Left ventricle myocardium superior (tissue), 1 donor: ENCODE measurements around the gene HYCC1. TPM values are rescaled to one million over a fixed set of nuclear protein-coding genes. Genes with fewer than 3 reads are reported as not detected.

Source experiments
- ATAC-seq: fragments of 200-7000 bp; cut with Tn5 transposase; one replicate; pipeline ENCODE4 v1.9.1; 2020; ENCODE audit warnings: mild to moderate bottlenecking, moderate library complexity
- DNase-seq: peaks from one replicate; pipeline ENCODE4 v3.0.0-alpha.2; 2020
- intact Hi-C: fragments of 100-400 bp; cut with micrococcal nuclease; formaldehyde crosslinking; loops from one replicate; pipeline ENCODE4 v1.11.0; 2022
- total RNA-seq: library from RNA; stranded (reverse); fragmentation: NEBNext Ultra II Directional; extraction: Animal tissue kit (Norgen Biotek cat#: 25700); gene quantifications from one replicate; pipeline ENCODE4 v1.2.1, GENCODE V29; 2021
- donor health status: DM: no; HTN: yes; CAD: no; lungs with severe emphysema.

The HYCC1 gene
- total RNA-seq, 1 donor from 2014 or later, result 39.6 TPM

- DNase-seq (peak; percentile 36), ATAC-seq (peak; percentile 86)
Observed at GRCh38 chr7:23020742-23021401, 6.9 kb upstream of the HYCC1 start.

GRCh38 chr7:23018750-23019149 is 4.8 kb upstream of the HYCC1 start:
- ATAC-seq (no peak), DNase-seq (no peak)
- intact Hi-C loops, result no loop called here

More at GRCh38 chr7:23020742-23021401, 6.9 kb upstream of the HYCC1 start:
- intact Hi-C loops, result no loop called here

- ATAC-seq (no peak), DNase-seq (no peak)
- intact Hi-C loops, result no loop called here
Observed at GRCh38 chr7:23017309-23017708, 3.4 kb upstream of the HYCC1 start.

- intact Hi-C loops, result no loop called here
- no peak for DNase-seq
- ATAC-seq, result no peak
Observed at GRCh38 chr7:23016345-23017253, 2.7 kb upstream of the HYCC1 start.

GRCh38 chr7:23014681-23015080 is 751 bp upstream of the HYCC1 start:
- DNase-seq, result no peak
- intact Hi-C loops, result no loop called here
- ATAC-seq, result no peak

- intact Hi-C loops, result no loop called here
- ATAC-seq (peak; percentile 5), DNase-seq (peak; percentile 51)
Observed at GRCh38 chr7:23012908-23013714, 819 bp downstream of the HYCC1 start.

GRCh38 chr7:23012186-23012585 is 1.7 kb downstream of the HYCC1 start:
- intact Hi-C loops, result no loop called here
- DNase-seq (no peak), ATAC-seq (no peak)

GRCh38 chr7:23011222-23011924 is 2.6 kb downstream of the HYCC1 start:
- ATAC-seq, result no peak
- DNase-seq, result no peak
- intact Hi-C loops, result no loop called here

GRCh38 chr7:23009303-23009702 is 4.6 kb downstream of the HYCC1 start:
- ATAC-seq, result no peak
- intact Hi-C loops, result no loop called here
- DNase-seq, result no peak

GRCh38 chr7:23004247-23004520 is 9.7 kb downstream of the HYCC1 start:
- intact Hi-C loops, result no loop called here
- DNase-seq, result no peak
- no peak for ATAC-seq

- no peak for ATAC-seq
- intact Hi-C loops, result no loop called here
- DNase-seq, result no peak
Observed at GRCh38 chr7:23003505-23004246, 10.3 kb downstream of the HYCC1 start.

- intact Hi-C loops, result no loop called here
- no peak for ATAC-seq
- DNase-seq, result no peak
Observed at GRCh38 chr7:23002698-23003097, 11.2 kb downstream of the HYCC1 start.

GRCh38 chr7:23001610-23002009 is 12.3 kb downstream of the HYCC1 start:
- DNase-seq, result no peak
- intact Hi-C loops, result no loop called here
- ATAC-seq, result no peak

GRCh38 chr7:23000597-23001360 is 13.2 kb downstream of the HYCC1 start:
- ATAC-seq, result no peak
- DNase-seq, result no peak
- intact Hi-C loops, result no loop called here

GRCh38 chr7:22998519-22998896 is 15.4 kb downstream of the HYCC1 start:
- intact Hi-C loops, result no loop called here
- ATAC-seq (no peak), DNase-seq (no peak)

GRCh38 chr7:22997871-22998518 is 15.9 kb downstream of the HYCC1 start:
- DNase-seq (no peak), ATAC-seq (no peak)
- intact Hi-C loops, result no loop called here

GRCh38 chr7:22996470-22996869 is 17.5 kb downstream of the HYCC1 start:
- ATAC-seq (no peak), DNase-seq (no peak)
- intact Hi-C loops, result no loop called here

- ATAC-seq (no peak), DNase-seq (no peak)
- intact Hi-C loops, result no loop called here
Observed at GRCh38 chr7:22995011-22995410, 18.9 kb downstream of the HYCC1 start.
